Dedifferentiated amniotic fluid mesenchymal stem cell (primary cell): ENCODE measurements around the gene KANSL2.
A peak's percentile ranks its signal among the peaks of the same experiment; 100 is the strongest.
"Not testable (repeated sequence)": the region's sequence is repeated elsewhere in the genome, so short reads cannot be mapped to it uniquely, and the experiment has no call there.

Experiments used
- DNase-seq: peaks from one replicate; pipeline ENCODE4 v3.0.0-alpha.2; 2016; ENCODE audit errors: extremely low spot score

Gene KANSL2, protein sequence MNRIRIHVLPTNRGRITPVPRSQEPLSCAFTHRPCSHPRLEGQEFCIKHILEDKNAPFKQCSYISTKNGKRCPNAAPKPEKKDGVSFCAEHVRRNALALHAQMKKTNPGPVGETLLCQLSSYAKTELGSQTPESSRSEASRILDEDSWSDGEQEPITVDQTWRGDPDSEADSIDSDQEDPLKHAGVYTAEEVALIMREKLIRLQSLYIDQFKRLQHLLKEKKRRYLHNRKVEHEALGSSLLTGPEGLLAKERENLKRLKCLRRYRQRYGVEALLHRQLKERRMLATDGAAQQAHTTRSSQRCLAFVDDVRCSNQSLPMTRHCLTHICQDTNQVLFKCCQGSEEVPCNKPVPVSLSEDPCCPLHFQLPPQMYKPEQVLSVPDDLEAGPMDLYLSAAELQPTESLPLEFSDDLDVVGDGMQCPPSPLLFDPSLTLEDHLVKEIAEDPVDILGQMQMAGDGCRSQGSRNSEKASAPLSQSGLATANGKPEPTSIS

DNA sequence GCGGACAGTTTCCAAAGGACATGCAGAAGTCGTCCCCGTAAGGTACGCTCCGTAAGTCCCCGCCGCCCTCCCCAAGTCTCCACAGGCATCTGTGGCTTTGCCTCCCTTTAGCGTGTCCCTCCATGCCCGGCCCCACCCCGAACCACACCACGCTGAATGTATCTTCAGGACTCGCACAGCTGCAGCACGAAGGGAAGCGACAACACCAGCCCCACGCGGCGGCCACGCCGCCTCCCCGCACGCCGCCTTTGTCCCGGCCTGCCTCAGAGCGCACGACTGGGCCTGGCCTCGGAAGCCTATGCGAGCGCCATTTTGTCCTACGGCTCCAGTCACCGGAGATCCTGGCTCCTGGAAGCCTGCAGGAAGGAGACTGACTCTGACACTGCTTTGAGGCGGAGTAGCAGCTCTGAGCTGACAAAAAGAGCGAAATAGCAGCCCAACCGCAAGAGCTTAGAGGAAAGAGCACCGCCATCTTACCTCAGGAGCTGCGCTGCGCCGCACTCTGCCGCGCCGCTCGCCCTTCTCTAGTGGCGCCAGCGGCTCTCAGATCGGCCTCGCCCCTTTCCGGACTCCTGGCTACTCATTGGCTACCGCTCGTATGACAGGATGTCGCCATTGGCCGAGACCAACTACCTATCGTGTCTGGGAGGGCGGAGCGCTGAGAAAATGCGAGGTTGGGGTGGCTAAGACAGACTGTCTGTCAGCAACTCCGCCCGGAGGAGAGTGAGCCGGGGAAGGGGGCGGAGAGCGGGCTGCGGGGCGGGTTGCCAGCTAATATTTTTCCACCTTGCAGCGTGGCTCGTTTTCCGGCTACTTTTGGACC lies at the start of gene KANSL2:
KANSL2 (minus strand) TSS at position 529 of the 823 bp plus-strand sequence. CDS start 606 bp downstream, outside the sequence.
- DNase-seq: peak; percentile 99

GRCh38 chr12:48728807-48729206 lies 46.8 kb upstream of the KANSL2 start:
- no peak for DNase-seq

DNA sequence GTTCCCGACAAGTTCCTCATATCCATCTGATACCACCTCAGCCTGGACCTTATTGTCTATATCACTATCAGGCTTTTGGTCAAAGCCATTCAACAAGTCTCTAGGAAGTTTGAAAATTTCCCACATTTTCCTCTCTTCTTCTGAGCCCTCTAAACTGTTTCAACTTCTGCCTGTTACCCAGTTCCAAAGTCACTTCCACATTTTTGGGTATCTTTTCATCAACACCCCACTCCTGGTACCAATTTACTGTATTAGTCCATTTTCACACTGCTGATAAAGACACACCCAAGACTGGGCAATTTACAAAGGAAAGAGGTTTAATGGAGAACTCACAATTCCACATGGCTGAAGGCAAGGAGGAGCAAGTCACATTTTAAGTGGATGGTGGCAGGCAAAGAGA lies 38.7 kb upstream of the KANSL2 start:
- DNase-seq: not testable (repeated sequence)

- not testable (repeated sequence) for DNase-seq
Observed at GRCh38 chr12:48720171-48720570, 38.1 kb upstream of the KANSL2 start.

GRCh38 chr12:48719002-48719401 lies 37.0 kb upstream of the KANSL2 start:
- DNase-seq: not testable (repeated sequence)

GRCh38 chr12:48717252-48717695 lies 35.2 kb upstream of the KANSL2 start:
- DNase-seq: no peak

DNA sequence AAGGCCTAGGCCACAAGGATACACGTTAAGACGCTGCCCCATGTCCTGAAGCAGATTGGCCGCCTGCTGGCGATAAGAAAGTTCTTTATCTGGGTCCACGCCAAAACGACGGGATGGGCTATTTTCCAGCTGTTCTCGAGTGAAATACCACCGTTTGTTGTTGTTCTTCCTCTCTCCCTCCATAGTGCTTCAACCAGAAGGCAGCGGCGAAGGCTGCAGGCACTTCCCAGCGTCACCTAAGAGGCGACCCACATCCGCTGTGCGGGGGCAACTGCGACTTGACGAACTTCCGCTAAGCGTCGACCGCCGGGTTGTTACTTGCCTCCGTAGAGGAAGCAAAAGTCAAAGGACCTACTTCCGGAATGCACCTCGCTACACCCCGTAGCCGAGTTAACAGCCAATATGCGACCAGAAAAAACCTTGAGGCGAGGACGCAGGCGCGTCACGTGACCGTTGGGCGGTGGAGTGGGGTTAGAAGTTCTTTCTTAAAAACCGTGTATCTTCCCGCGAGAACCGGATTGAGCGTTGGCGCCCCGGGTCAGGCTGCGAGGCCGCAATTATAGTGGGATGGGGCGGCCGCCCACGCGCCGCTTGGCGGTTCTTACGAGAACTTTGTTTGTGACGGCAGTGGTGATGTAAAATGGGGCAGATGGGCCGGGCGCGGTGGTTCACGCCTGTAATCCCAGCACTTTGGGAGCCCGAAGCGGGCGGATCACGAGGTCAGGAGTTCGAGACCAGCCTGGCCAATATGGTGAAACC lies 34.6 kb upstream of the KANSL2 start, which contains the start of gene CCNT1:
CCNT1 (minus strand) TSS at position 215 of the 759 bp plus-strand sequence; CDS start at position 183, 32 bp downstream.
- DNase-seq: peak; percentile 100

GRCh38 chr12:48716168-48716492 lies 34.1 kb upstream of the KANSL2 start:
- no peak for DNase-seq

- no peak for DNase-seq
Observed at GRCh38 chr12:48712209-48712608, 30.2 kb upstream of the KANSL2 start.

- not testable (repeated sequence) for DNase-seq
Observed at GRCh38 chr12:48698822-48699221, 16.8 kb upstream of the KANSL2 start.

- no peak for DNase-seq
Observed at GRCh38 chr12:48696626-48697025, 14.6 kb upstream of the KANSL2 start.

- DNase-seq: no peak
Observed at GRCh38 chr12:48695859-48696258, 13.8 kb upstream of the KANSL2 start.

GRCh38 chr12:48694038-48694437 lies 12.0 kb upstream of the KANSL2 start:
- DNase-seq: no peak

DNA sequence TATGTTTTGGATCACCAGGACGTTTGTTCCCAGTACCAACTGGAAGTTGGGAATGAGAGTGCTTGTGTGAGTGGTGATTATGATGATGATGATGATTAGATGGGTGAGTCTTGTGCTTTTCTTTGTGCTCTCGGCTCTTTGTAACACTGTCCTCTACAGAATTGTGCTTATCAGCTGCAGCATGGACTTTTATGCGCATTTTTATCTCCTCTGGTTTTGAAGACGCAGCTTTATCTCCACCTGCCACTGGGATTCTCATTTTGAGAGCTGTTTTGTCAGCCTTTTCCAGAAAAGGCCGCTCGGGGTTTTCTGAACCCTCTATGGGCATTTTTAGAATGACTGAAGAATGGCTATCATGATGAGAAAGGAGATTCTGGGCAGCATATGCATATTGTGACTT lies 11.5 kb upstream of the KANSL2 start:
- no peak for DNase-seq

DNA sequence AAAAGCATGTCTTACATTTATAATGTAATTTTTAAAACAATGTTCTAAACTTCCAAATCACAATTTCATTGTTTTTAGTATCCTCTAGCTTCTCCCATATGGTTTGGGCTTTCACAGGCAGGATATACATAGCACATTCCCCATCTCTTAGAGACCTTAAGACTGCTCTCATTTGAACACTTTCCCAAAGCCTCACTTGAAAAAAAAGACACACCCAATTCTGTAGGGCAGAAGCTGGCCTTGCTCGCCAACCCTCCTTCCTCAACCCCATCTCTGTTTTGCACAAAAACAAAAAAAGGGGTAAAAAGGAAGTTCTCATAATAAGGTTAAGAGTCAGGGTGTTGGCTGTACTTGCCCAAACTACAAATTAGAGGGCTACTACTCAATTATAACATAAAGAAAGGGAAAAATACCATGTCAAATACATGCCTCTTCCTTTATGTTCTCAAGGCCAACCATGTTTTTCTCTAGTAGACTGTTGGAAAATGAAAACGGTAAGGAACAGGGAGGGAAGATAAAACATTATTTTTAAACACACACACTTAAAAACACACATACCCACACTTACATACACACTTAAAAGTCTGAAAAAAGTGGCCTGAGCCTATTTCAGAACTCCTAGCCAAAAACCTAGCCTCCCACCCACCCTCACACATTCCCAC lies 9.9 kb upstream of the KANSL2 start:
- no peak for DNase-seq

DNA sequence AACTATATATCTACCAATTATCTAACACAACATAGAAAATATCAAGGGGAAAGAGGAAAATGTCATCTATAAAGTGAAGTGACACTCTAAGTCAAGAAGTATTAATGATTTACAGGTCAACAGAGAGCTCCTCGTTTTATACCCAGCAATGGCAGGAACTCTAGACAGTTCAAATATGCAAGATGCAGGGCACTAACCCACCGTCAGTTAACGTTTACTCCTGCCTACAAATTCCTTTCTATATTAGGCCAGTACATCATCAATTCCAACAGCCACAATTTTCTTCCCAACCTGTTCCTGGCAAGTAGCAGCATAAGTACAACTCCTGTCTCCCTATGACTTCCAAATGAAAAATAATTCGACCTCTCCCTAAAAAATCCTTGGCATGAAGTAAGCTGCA lies 9.0 kb upstream of the KANSL2 start:
- no peak for DNase-seq

DNA sequence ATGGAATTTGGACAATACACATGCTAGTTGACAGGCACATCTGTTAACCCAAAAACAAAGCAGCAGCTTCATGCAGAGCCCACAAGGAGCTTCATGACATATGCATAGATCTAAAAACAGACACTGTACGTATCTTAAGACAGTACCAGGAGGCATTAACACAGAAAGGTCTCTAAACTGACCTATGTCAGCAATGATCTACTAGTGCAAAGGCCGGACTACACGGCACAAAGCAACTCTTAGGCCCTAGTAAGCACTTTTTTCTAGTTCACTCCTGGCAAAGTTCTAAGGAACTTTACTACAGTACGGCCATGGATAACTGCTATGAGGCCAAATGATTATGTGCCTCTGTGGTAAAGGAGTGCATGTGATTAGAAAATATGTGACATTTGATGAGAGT lies 8.4 kb upstream of the KANSL2 start:
- no peak for DNase-seq

DNA sequence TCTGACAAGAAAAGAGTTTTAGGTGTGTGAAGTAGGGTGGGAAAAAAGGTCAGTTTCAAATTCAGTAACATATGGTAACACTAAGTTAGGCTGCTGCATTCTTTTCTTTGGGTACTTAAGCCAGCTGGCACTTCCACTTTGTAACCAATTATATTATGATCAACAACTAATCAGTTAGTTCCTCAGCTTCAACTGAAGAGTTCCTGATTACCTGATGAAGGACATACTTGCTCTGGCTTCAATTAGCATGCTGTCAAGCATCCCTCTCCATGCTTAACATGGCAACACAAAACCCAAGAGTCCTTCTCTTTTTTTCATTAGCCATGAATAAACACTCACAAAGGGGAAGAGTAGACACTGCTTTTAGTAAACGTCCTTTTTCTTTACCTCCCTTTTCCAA lies 6.8 kb upstream of the KANSL2 start:
- DNase-seq: no peak

- no peak for DNase-seq
Observed at GRCh38 chr12:48687592-48687991, 5.6 kb upstream of the KANSL2 start.

DNA sequence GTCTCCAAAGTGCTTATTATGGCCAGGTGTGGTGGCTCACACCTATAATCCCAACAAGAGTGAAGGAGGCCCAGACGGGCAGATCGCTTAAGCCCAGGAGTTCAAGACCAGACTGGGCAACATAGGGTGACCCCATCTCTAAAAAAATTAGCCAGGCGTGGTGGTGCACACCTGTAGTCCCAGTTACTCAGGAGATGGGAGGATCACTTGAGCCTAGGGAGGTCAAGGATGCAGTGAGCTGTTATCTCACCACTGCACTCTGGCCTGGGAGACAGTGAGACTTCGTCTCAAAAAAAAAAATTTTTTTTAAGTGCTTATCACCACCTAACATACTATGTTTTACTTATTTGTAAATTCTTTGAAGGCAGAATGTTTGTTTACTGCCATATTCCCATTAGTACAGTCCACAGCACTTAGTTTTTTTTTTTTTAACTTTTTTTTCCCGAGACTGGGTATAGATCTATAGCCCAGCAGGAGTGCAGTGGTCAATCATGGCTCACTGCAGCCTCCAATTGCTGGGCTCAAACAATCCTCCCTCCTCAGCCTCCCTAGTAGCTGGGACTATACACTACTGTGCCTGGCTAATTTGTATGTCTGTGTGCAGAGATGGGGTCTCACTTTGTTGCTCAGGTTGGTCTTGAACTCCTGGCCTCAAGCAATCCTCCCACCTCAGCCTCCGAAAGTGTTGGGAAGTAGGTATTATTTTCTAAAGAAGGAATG lies 4.7 kb upstream of the KANSL2 start:
- DNase-seq: no peak
